ES-I3 (cell line): Measurements from ENCODE around the gene APCDD1.
"Not testable (repeated sequence)": the region's sequence is repeated elsewhere in the genome, so short reads cannot be mapped to it uniquely, and the experiment has no call there.

ENCODE experiments used
- H3K36me3 ChIP-seq: 2 replicates; pipeline ENCODE4 v1.6.1; 2013; ENCODE audit warnings: mild to moderate bottlenecking, low read length, control low read depth, moderate library complexity; ENCODE audit not compliant: insufficient read depth
- H3K4me1 ChIP-seq: 2 replicates; pipeline ENCODE4 v1.6.1; 2013; ENCODE audit warnings: mild to moderate bottlenecking, control low read depth, low read length; ENCODE audit not compliant: insufficient read depth
- H3K9ac ChIP-seq: 2 replicates; pipeline ENCODE4 v1.6.1; 2013; ENCODE audit warnings: low read depth, mild to moderate bottlenecking, low read length, moderate library complexity
- H3K9me3 ChIP-seq: 2 replicates; pipeline ENCODE4 v1.6.1; 2013; ENCODE audit warnings: mild to moderate bottlenecking, low read length, moderate library complexity; ENCODE audit not compliant: control insufficient read depth, insufficient read depth

Gene APCDD1

GRCh38 chr18:10463096-10463495, 8.7 kb downstream of the APCDD1 start:
- Histone ChIP-seq H3K9ac (no peak overlapping the region), H3K9me3 (no peaks in the 10 kb centered on the region), H3K36me3 (no peaks in the 10 kb centered on the region), H3K4me1 (peaks cover 2% of the 10 kb centered on the region; the same call in 1 of the 2 replicates)

GRCh38 chr18:10463741-10464140, 9.3 kb downstream of the APCDD1 start:
- H3K9me3 ChIP-seq, result no peaks in the 10 kb centered on the region
- H3K4me1 ChIP-seq, result peaks cover 2% of the 10 kb centered on the region; the same call in 1 of the 2 replicates
- no peak overlapping the region for H3K9ac ChIP-seq
- no peaks in the 10 kb centered on the region for H3K36me3 ChIP-seq

DNA sequence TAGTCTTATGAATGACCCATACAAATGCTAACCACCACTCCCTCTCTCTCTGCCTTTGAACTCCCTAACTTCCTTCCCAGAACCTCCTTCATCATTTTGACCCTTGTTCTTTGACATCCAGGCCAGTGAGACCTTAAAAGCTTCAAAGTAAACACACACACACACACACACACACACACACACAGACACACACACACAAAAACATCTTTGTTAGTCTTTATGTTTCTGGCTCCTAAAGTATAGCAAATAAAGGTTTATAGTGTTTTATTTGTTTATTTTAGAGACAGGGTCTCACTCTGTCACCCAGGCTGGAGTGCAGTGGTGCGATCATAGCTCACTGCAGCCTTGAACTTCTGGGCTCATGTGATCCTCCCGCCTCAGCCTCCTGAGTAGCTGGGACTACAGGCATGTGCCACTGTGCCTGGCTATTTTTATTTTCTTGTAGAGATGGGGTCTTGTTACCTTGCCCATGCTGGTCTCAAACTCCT, 9.8 kb downstream of the APCDD1 start:
- not testable (repeated sequence) for H3K9me3 ChIP-seq

DNA sequence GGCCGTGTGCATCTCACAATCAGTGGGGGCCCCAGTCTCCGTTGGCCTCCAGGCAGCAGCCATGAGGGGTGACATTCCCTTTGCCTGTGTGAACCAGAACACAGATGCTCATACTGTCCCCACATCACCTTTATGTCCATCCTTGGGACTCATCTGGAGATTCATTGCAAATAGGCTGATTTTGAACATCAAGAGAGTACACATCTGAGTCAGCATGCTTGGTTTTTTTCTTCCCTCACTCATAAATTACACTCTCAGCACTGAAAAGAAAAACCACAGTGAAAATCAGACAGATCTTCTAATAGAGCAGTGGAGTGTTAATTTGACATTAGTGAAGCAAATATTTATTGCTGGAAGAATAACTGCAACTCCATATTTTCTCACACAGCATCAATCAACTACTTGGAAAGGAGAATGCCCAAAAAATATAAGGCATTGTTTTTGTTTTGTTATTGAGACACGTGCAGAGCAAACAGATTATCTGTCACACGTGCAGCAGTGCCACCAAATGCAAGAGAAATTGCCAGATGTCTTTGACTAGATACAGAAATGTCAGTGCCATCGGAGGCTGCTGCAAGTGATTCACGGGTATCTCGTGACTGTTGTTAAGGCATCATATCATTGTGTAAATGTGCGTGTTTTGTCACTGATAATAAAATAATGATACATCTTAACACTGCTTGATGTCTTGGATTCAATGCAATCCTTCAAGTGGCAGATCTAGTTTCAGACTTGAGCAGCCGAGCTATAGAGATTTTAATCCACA, 10.9 kb downstream of the APCDD1 start:
- no peaks in the 10 kb centered on the region for H3K9me3 ChIP-seq
- no peaks in the 10 kb centered on the region; the same call in 1 of the 2 replicates for H3K36me3 ChIP-seq
- H3K9ac ChIP-seq, result no peak overlapping the region
- H3K4me1 ChIP-seq, result peaks cover 2% of the 10 kb centered on the region; the same call in 1 of the 2 replicates

More for the DNA sequence above, 9.8 kb downstream of the APCDD1 start:
- H3K9ac ChIP-seq, H3K4me1 ChIP-seq, H3K36me3 ChIP-seq: not testable (repeated sequence)

- no peak overlapping the region for H3K9ac ChIP-seq
- no peaks in the 10 kb centered on the region for H3K4me1 ChIP-seq
- no peaks in the 10 kb centered on the region; the same call in 1 of the 2 replicates for H3K36me3 ChIP-seq
- H3K9me3 ChIP-seq, result no peaks in the 10 kb centered on the region
Measured at GRCh38 chr18:10470429-10470828, 16.0 kb downstream of the APCDD1 start.

DNA sequence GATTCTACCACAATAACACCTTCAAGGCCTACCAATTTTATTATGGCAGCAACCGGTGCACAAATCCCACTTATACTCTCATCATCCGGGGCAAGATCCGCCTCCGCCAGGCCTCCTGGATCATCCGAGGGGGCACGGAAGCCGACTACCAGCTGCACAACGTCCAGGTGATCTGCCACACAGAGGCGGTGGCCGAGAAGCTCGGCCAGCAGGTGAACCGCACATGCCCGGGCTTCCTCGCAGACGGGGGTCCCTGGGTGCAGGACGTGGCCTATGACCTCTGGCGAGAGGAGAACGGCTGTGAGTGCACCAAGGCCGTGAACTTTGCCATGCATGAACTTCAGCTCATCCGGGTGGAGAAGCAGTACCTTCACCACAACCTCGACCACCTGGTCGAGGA, 17.1 kb downstream of the APCDD1 start:
- Histone ChIP-seq H3K9me3 (no peaks in the 10 kb centered on the region), H3K9ac (no peak overlapping the region), H3K36me3 (no peaks in the 10 kb centered on the region; the same call in 1 of the 2 replicates)

GRCh38 chr18:10473132-10473531, 18.7 kb downstream of the APCDD1 start:
- no peak overlapping the region for H3K9ac ChIP-seq
- peaks cover 15% of the 10 kb centered on the region for H3K4me1 ChIP-seq
- no peaks in the 10 kb centered on the region; the same call in 1 of the 2 replicates for H3K36me3 ChIP-seq
- no peaks in the 10 kb centered on the region for H3K9me3 ChIP-seq

More for the DNA sequence above, 17.1 kb downstream of the APCDD1 start:
- 0 out of 2 replicates have a peak, but pooled peaks cover 1% of the 10 kb centered on the region for H3K4me1 ChIP-seq

GRCh38 chr18:10474309-10474708, 19.9 kb downstream of the APCDD1 start:
- Histone ChIP-seq H3K4me1 (peaks cover 19% of the 10 kb centered on the region), H3K9ac (no peak overlapping the region), H3K9me3 (no peaks in the 10 kb centered on the region), H3K36me3 (no peaks in the 10 kb centered on the region; the same call in 1 of the 2 replicates)

DNA sequence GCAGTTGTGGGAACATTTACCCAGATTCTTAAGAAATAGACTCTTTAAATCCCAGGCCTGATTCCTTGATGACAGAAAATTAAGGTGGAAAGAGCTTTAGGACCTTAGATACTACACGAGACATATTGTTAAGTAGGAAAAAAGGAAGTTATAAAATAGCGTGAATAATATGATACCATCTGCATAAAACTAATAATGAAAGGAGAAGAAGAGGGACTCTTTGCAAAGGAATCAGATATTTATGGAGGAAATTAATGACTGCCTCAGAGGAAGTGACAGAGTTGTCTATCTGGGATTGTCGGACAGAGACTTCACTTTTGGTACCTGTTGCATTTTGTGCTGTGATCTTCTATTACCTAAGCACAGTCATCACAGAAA, 20.8 kb downstream of the APCDD1 start:
- Histone ChIP-seq H3K4me1 (peaks cover 19% of the 10 kb centered on the region), H3K9ac (no peak overlapping the region), H3K36me3 (no peaks in the 10 kb centered on the region; the same call in 1 of the 2 replicates)

DNA sequence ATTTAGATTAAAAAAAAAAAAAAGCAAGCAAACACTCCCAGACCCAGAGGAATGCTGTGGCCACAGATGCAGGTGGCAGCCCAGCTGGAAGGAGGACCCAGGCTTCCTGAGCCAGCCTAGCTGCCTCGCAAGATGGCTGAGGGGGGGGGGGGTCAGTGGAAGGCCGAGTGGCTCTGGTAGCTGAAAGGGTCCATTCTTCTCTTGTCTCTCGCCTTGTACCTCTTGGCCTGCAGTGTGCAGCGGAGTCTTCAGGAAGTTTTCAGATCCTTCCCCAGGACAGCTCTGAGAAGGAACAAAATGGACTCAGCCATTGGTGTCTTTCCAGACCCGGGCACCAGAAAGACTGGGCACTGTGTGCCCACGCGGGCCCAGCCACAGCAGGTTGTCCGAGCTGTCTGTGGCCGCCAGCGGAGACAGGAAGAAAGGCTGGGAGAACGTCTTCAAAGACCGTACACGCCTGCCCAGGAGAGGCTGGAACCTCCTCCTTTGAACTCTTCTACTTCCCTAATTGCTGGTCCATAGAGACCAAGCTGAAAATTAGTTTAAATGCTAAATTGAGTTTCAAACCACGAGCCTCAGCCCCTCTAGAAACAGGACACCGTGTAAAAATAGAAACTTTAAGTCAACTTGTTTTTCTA, 21.3 kb downstream of the APCDD1 start:
- H3K4me1 ChIP-seq, result peaks cover 19% of the 10 kb centered on the region
- H3K9me3 ChIP-seq, result no peaks in the 10 kb centered on the region
- H3K9ac ChIP-seq, result no peak overlapping the region
- H3K36me3 ChIP-seq, result no peaks in the 10 kb centered on the region

More for the DNA sequence above, 20.8 kb downstream of the APCDD1 start:
- no peaks in the 10 kb centered on the region for H3K9me3 ChIP-seq

- H3K4me1 ChIP-seq, result peaks cover 19% of the 10 kb centered on the region
- H3K9me3 ChIP-seq, result no peaks in the 10 kb centered on the region
- H3K9ac ChIP-seq, result no peak overlapping the region
- no peaks in the 10 kb centered on the region for H3K36me3 ChIP-seq
Measured at GRCh38 chr18:10476338-10476791, 21.9 kb downstream of the APCDD1 start.

DNA sequence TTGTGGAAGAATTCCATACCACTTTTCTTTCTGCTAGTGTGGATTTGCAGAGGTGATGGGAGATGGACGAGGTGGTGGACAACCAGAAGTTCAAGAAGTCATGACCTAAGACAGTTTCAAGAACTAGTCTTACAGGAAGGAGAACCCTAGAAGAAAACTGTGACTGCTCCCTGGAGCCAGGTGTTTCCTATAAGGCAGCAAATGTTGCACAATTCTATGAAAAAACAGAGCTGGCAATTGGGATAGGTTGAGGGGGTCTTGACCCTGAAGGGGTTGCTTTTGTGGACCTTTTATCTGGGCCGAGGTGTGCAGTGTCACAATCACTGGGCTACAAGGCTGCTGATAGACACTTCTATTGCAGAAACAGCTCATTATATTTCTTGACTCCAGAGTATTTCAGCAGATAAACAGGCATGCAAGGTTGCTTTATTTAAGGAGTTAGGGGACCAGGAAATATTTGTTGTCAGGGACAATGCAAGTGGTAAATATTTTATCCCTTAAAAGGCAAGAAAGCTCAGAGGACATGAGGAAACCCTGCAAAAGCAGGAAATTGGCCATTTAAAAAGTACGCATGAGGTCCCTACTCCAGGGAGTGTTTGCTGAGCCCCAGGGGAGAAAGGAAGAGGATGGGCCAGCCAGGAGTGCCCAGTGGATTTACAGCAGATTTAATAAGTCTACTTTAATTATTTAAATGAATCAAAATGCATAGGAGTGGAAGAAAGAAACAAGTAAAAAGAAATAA, 22.9 kb downstream of the APCDD1 start:
- H3K9ac ChIP-seq, result no peak overlapping the region

DNA sequence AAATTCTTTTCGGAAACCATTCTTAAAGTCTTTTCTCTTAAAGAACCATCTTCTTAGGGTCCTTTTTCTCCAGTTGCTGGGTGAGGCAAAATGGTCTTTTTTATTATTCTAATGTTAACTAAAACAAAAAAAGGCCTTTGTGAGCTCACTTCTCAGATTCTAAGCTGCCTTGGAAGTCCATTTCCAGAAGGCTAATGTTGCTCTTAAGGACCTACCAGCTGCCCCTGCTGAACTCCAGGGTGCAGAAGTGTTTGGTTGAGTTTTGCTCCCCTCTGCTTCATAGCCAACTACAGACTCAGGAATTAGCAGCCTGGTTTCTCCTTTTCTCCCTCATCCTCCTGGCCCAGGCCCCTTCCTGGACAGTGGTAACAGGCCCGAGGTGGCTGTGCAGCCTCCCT, 23.4 kb downstream of the APCDD1 start:
- Histone ChIP-seq H3K9me3 (no peaks in the 10 kb centered on the region), H3K9ac (no peak overlapping the region), H3K36me3 (no peaks in the 10 kb centered on the region), H3K4me1 (peaks cover 19% of the 10 kb centered on the region)

More for the DNA sequence above, 22.9 kb downstream of the APCDD1 start:
- Histone ChIP-seq H3K4me1 (peaks cover 19% of the 10 kb centered on the region), H3K9me3 (no peaks in the 10 kb centered on the region), H3K36me3 (no peaks in the 10 kb centered on the region)

GRCh38 chr18:10481831-10482230, 27.4 kb downstream of the APCDD1 start:
- Histone ChIP-seq H3K4me1 (peaks cover 15% of the 10 kb centered on the region), H3K9me3 (no peaks in the 10 kb centered on the region), H3K36me3 (no peaks in the 10 kb centered on the region), H3K9ac (no peak overlapping the region)
